ENCODE data around the gene CLNS1A. TPM values are rescaled to one million over a fixed set of nuclear protein-coding genes. Genes with fewer than 3 reads are reported as not detected.
"Not testable (repeated sequence)": the region's sequence is repeated elsewhere in the genome, so short reads cannot be mapped to it uniquely, and the experiment has no call there.

The CLNS1A gene
- total RNA-seq, 1 donor from 2014 or later = 63.1 TPM

DNA sequence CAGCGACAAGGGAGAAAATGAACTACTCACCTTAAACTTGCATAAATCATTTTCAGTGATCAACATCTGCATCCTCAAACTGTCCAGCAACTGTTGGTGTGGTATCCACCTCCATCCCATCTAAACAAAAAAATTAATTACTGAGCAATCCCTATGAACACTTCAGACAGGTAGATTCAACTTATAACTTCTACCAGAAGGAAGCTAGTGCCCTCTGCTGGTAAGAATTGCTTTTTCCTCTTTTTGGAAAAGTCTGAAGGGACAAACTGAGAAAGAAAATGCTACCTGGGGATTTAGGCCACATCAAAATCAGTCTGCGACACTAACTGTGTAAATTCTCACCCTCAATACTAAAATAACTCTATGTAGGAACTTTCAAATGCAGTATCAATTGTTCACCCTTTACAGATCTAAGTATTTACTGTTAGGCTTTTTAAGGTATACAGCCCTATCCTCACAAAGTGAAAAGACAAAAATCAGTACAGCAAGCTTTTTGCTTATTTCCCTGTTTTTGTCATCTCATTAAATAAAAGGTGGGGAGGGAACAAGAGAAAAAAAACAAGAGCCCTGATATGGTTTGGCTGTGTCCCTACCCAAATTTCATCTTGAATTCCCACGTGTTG, 17.9 kb downstream of the CLNS1A start:
- peak; percentile 54 to 57 for DNase-seq (ENCODE audit: low read depth in 2 of 2)

- no peak for DNase-seq (ENCODE audit: low read depth in 2 of 2)
Measured at GRCh38 chr11:77617892-77618291, 19.7 kb downstream of the CLNS1A start.

GRCh38 chr11:77611921-77612320, 25.7 kb downstream of the CLNS1A start:
- DNase-seq (ENCODE audit: low read depth in 2 of 2) = no peak

- peak; percentile 41 to 52 for DNase-seq (ENCODE audit: low read depth in 2 of 2)
Measured at GRCh38 chr11:77609234-77609633, 28.4 kb downstream of the CLNS1A start.

DNA sequence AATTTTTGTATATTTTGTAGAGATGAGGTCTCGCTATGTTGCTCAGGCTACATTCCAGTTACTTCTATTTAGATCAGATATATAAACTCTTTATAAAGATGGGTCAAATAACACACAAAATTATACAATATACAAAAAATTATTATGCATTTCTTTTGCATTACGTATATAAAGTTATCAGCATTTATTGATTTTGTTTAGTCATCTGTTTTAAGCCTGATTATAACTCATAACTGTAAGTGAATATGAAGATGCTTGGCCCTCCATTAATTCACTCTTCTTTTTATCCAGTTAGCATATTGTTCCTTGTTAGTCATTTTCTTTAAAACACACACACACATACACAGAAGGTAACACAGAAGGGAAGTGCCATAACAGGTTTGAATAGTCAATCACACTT, 33.3 kb downstream of the CLNS1A start:
- DNase-seq (ENCODE audit: low read depth in 2 of 2) = no peak

DNA sequence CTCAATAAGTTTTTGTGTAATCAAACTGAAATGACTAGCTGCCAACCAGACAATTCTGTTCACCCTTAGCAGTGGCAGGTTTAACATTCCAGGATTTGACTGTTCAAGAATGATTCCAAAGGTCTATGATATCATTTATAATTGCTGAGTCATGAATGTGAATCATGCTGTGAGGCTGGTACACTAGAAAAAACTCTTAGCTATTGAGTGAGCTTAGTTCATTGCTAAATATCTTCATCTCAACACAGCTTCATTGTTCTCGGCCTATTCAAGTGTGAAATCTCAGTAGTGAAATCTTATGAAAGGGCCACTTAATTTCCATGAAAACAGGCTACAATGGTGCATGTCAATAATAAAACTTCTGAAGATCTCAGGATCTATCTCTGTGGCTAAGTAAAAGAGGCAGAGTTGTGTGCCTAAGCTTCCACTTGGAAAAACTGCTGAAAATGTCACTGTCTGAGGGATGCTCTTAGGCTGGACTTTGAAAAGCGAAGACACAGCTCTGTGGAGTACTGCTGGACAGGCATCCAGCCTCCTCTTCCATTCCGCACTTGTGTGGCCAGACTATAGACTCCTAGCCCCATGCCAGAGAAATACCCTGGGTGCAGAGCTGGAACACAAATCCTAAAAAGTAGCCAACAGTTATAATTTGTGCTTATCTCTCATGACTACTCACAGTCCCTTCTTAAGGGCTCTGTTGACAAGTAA, 35.1 kb downstream of the CLNS1A start:
- DNase-seq (ENCODE audit: low read depth in 2 of 2) = peak; percentile 26 to 78

DNA sequence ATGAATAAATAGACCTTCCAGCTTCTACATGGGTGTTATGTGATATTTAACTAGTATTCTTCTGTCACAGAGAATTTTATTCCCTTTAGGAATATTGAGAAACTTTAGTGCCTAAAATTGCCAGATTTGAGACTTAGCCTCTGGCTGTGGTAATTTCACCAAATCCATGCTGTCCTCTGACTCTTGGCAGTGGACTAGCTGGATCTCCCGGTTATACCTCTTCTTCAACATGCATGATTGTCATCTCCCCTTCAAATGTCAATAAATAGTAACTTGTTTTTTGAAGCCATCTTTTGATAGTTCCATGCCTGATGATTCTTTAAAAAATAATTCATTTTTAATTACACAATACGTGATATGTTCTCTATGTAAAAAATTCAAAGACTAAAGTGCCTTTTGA, 39.4 kb downstream of the CLNS1A start:
- DNase-seq (ENCODE audit: low read depth in 2 of 2) = no peak

GRCh38 chr11:77596626-77597025, 41.0 kb downstream of the CLNS1A start:
- no peak for DNase-seq (ENCODE audit: low read depth in 2 of 2)

- DNase-seq (ENCODE audit: low read depth in 2 of 2) = no peak
Measured at GRCh38 chr11:77593883-77594282, 43.7 kb downstream of the CLNS1A start.

- DNase-seq (ENCODE audit: low read depth in 2 of 2) = no peak
Measured at GRCh38 chr11:77592727-77593126, 44.9 kb downstream of the CLNS1A start.

DNA sequence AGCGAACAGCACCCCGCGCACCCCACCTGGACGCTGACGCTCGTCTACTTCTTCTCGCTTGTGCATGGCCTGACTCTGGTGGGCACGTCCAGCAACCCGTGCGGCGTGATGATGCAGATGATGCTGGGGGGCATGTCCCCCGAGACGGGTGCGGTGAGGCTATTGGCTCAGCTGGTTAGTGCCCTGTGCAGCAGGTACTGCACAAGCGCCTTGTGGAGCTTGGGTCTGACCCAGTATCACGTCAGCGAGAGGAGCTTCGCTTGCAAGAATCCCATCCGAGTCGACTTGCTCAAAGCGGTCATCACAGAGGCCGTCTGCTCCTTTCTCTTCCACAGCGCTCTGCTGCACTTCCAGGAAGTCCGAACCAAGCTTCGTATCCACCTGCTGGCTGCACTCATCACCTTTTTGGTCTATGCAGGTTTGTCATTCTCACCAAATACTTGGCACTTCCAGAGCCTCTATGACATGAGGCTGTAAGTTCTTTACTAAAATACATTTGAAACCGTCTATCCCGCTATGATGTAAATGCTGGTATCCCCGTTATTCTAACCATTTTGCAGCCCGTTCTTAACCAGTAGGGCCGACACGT, 47.3 kb downstream of the CLNS1A start:
- DNase-seq (ENCODE audit: low read depth in 2 of 2) = peak in 1 of 2 donors; percentile 38

- DNase-seq (ENCODE audit: low read depth in 2 of 2) = peak; percentile 84 to 86
Measured at GRCh38 chr11:77589521-77590193, 47.9 kb downstream of the CLNS1A start, which contains the start of gene AQP11. Gene AQP11, plus strand, starts transcription at chr11:77589953. Its CDS starts 40 bp downstream, at chr11:77589993.

DNA sequence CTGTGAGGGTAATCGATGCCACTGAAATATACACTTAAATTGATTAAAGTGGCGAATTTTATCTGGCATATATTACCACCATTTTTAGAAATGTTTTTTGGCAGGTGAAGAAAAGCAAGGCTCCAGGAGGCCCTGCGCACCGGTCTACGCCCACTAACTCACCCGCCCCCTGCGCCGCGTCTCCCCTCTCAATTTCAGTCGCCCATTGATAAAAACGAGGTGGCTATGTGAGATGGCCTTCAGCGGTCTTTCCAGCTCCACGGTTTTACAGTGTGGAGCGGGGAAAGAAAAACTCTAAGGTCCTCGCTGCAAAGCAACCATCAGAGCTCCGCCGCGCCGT, 48.4 kb downstream of the CLNS1A start:
- no peak for DNase-seq (ENCODE audit: low read depth in 2 of 2)

DNA sequence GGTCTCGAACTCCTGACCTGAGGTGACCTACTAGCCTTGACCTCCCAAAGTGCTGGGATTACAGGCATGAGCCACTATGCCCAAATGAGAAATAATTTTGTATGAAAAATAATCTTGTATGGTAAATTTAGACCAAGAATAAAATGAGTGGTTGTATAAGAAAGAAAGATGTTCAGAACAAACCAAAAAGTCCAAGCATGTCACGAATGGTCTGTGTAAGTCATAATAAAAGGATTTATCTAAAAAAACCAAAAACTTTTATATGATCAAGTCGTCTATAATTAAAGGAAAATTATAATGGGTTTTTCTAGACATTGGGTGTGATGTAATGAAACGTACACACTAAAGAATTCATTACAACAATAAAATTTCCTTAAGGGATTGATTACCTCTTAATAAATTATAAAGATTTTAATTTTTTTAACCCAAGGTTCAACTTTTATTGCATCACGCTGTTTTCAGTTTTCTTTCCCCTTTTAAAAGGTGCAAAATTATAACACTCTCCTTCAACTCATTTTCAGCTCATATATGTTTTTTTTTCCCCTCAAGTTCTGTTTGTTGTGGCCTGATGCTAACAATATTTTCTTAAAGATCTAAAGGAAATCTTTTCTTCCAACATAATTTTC, 56.8 kb downstream of the CLNS1A start:
- DNase-seq (ENCODE audit: low read depth in 2 of 2) = peak in 1 of 2 donors; percentile 11

- DNase-seq (ENCODE audit: low read depth in 2 of 2) = not testable (repeated sequence)
Measured at GRCh38 chr11:77575428-77575827, 62.2 kb downstream of the CLNS1A start.

DNA sequence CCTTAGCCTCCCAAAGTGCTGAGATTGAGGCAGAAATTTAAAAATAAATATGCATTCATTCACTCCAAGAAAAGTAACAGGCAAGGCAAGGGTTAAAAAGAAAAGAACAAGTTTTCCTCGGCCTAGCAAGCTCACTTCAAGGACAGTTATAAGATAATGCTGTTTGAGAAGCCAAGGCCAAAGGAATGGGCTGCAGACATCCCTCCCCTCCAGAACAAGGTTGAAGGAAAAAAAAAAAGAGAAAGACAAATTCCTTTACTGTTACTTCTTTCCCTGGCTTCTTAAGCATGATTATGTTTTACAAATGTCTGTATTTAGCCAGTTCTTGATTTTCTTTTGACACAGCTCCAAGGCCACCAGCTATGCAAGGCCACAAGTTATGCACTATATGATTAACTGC, 66.7 kb downstream of the CLNS1A start:
- not testable (repeated sequence) for DNase-seq (ENCODE audit: low read depth in 2 of 2)

DNA sequence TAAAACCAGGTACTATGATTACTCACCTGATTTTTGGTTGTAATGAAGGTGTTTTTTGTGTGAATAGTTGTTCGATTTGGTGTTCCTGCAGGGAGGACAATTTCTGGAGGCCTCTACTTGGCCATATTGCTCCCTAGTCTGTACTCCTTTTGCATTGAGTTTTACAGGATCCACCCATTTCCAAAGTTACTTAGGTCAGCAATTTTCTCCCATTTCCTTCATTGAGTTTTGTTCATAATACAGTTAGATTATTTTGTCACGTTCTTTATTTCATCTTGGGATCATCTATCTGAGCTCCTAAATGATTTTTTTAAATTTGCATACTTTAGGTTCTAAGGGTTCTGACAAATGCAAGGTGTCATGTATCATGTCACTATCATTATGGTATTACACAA, 67.9 kb downstream of the CLNS1A start:
- no peak for DNase-seq (ENCODE audit: low read depth in 2 of 2)

DNA sequence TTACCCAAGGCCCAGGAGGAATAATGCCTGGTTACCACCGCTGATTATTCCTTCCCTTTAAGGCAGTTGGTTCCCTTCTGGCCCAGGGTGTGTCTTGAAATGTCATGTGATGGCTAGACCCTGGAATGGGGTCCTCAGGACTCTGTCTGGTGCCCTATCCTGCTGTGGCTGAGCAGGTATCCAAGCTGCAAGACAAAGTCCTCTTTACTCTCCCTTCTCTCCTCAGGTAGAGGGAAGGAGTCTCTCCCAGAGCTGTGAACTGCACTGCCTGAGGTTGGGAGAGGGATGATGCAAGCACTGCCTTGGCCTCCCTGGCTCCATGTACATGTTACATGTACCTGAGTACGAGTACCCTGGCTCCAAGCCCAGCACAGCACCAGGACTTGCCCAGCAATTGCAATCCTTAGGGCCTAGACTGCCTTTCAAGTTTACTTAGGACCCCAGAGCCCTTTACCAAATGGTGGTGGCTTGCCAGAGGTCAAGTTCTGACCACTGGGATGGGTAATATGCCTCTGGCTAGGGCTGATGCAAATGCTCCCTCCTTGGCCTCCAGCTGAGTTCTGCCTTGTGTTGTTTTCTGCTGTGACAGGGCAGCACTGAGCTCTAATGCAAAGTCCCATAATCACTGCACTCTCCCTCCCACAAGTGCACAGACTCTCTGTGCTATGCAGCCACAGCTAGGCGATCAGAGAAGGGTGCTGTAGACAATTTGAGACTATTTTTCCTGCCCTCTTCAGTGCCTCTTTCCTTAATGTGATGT, 68.5 kb downstream of the CLNS1A start:
- no peak for DNase-seq (ENCODE audit: low read depth in 2 of 2)

DNA sequence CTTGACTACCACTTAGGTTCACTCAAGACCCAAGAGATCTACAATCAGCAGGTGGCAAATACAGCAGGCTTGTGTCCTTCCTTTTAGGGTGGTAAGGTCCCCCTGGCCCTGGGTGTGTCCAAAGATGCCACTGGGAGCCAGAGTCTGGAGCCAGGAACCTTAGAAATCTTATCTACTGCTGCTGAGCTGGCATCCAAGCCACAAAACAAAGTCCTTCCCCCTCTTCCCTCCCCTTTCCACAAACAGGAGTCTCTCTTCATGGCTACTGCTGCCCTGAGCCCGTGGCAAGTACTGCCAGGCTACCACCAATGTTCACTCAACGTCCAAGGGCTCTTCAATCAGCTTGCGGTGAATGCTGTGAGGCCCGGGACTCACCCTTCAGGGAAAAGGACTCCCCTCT, 69.3 kb downstream of the CLNS1A start:
- no peak for DNase-seq (ENCODE audit: low read depth in 2 of 2)

All from lung microvascular endothelial cell (primary cell).